Loucy (cell line): ENCODE measurements around the gene PDE9A.
"Not testable (repeated sequence)": the region's sequence is repeated elsewhere in the genome, so short reads cannot be mapped to it uniquely, and the experiment has no call there.

Experiments
- H2AFZ ChIP-seq: fragments of 200-600 bp; sonication (generic); 2 replicates; pipeline ENCODE4 v1.6.0; 2016; ENCODE audit warnings: antibody characterized with exemption, mild to moderate bottlenecking, low read length, moderate library complexity
- H3F3A ChIP-seq: fragments of 200-600 bp; 2 replicates; pipeline ENCODE4 v1.6.0; 2016; ENCODE audit warnings: antibody characterized with exemption, low read depth, mild to moderate bottlenecking
- H3K27me3 ChIP-seq: fragments of 200-600 bp; sonication (generic); 2 replicates; pipeline ENCODE4 v1.6.1; 2014; ENCODE audit warnings: low read length, mild to moderate bottlenecking; ENCODE audit not compliant: insufficient read depth, poor library complexity, severe bottlenecking
- H3K36me3 ChIP-seq: fragments of 200-600 bp; sonication (generic); 2 replicates; pipeline ENCODE4 v1.6.1; 2016; ENCODE audit warnings: low read length; ENCODE audit not compliant: insufficient read depth
- H3K4me1 ChIP-seq: fragments of 200-600 bp; sonication (generic); 2 replicates; pipeline ENCODE4 v1.5.1; 2014; ENCODE audit warnings: low read length, mild to moderate bottlenecking; ENCODE audit not compliant: insufficient read depth, poor library complexity, severe bottlenecking
- H3K4me2 ChIP-seq: fragments of 200-600 bp; sonication (generic); 2 replicates; pipeline ENCODE4 v1.6.0; 2014; ENCODE audit warnings: antibody characterized with exemption, low read length, low read depth, mild to moderate bottlenecking; ENCODE audit not compliant: poor library complexity, severe bottlenecking
- H3K4me3 ChIP-seq: fragments of 200-600 bp; sonication (generic); 2 replicates; pipeline ENCODE4 v1.5.1; 2014; ENCODE audit warnings: low read length, mild to moderate bottlenecking, mixed read lengths; ENCODE audit not compliant: poor library complexity, severe bottlenecking
- H3K79me2 ChIP-seq: fragments of 200-600 bp; sonication (generic); 2 replicates; pipeline ENCODE4 v1.6.1; 2014; ENCODE audit warnings: low read length; ENCODE audit not compliant: insufficient read depth
- H3K9ac ChIP-seq: fragments of 200-600 bp; sonication (generic); 2 replicates; pipeline ENCODE4 v1.6.0; 2014; ENCODE audit warnings: mild to moderate bottlenecking, low read depth, low read length, moderate library complexity; ENCODE audit not compliant: poor library complexity, severe bottlenecking
- H3K9me2 ChIP-seq: fragments of 200-600 bp; sonication (generic); replicated peaks from 2 replicates; pipeline ENCODE4 v1.6.1; 2016; ENCODE audit warnings: low read depth, low read length, mixed read lengths
- H3K9me3 ChIP-seq: fragments of 200-600 bp; sonication (generic); 2 replicates; pipeline ENCODE4 v1.6.1; 2014; ENCODE audit warnings: mild to moderate bottlenecking, antibody characterized with exemption, low read length, low read depth; ENCODE audit not compliant: insufficient read depth
- H4K20me1 ChIP-seq: fragments of 200-600 bp; sonication (generic); 2 replicates; pipeline ENCODE4 v1.6.0; 2014; ENCODE audit warnings: antibody characterized with exemption, low read length, mild to moderate bottlenecking; ENCODE audit not compliant: insufficient read depth, poor library complexity, severe bottlenecking
- EZH2phosphoT487 ChIP-seq: fragments of 200-600 bp; IDR thresholded peaks from 2 replicates; pipeline ENCODE4 v1.6.1; 2018; ENCODE audit warnings: antibody characterized with exemption, mild to moderate bottlenecking, moderate library complexity, borderline replicate concordance
- TF ChIP-seq, protein P1 (sequence below): fragments of 200-600 bp; sonication (generic); conservative IDR thresholded peaks from 2 replicates; pipeline ENCODE4 v1.5.1; 2014; ENCODE audit warnings: mild to moderate bottlenecking, antibody characterized with exemption, low read length

PDE9A gene

DNA sequence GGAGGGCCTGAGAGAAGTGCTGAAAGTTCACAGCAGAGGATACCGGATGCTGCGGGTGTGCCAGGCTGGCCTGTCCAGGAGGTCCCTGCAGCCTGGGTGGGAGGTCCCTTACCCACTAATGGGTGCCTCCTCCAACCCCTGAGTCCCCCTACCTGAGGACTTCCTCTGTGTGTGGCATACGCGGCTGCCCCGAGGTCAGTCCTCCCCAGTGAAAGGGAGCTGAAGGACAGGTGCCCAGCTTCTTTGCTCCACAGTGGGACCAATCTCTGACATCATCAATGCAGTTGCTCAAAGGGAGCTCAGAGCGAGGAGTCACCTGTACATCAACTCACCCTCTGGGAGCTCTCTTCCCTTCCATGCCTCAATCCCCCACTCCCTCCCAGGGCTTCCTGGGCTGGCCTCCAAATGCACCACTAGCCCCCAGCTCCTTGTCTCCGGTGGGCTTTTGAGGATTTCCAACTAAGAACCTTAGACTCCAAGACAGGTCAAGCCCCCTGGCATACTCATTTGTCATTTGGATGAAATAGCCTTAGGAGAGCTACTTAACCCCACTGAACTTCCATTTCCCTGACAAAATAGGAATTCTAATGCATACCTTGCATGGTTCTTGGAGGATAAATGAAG, 53.9 kb downstream of the PDE9A start:
- Histone ChIP-seq H3K36me3 (no peaks in the 10 kb centered on the region), H2AFZ (no peak overlapping the region), H4K20me1 (no peaks in the 10 kb centered on the region), H3K9ac (no peak overlapping the region), H3K9me2 (no peaks in the 10 kb centered on the region), H3F3A (no peaks in the 10 kb centered on the region), H3K9me3 (no peaks in the 10 kb centered on the region), H3K4me1 (peaks cover 12% of the 10 kb centered on the region), H3K27me3 (no peaks in the 10 kb centered on the region), H3K4me2 (no peak overlapping the region), H3K4me3 (no peak overlapping the region), H3K79me2 (no peaks in the 10 kb centered on the region)
- TF ChIP-seq, protein P1, sequence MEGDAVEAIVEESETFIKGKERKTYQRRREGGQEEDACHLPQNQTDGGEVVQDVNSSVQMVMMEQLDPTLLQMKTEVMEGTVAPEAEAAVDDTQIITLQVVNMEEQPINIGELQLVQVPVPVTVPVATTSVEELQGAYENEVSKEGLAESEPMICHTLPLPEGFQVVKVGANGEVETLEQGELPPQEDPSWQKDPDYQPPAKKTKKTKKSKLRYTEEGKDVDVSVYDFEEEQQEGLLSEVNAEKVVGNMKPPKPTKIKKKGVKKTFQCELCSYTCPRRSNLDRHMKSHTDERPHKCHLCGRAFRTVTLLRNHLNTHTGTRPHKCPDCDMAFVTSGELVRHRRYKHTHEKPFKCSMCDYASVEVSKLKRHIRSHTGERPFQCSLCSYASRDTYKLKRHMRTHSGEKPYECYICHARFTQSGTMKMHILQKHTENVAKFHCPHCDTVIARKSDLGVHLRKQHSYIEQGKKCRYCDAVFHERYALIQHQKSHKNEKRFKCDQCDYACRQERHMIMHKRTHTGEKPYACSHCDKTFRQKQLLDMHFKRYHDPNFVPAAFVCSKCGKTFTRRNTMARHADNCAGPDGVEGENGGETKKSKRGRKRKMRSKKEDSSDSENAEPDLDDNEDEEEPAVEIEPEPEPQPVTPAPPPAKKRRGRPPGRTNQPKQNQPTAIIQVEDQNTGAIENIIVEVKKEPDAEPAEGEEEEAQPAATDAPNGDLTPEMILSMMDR: no peak
- TF ChIP-seq EZH2phosphoT487: no peak

DNA sequence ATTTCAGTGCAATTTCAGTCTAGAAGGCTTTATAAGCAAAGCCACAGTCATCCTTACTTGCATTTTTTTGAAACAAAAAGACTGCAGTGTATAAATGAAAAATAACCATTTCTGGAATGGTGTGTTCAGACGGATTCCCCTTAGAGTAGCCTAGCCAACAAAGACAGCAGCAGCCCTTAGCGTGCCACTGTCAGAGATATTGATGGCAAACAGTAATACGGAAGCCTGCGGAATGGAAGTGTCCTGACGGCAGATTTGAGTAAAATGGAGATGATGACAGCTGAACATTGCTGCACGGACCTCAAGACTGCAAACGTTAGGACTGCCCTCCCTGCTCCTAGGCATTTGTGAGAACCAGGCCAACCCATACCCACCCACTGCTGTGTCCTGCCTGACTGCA, 54.7 kb downstream of the PDE9A start:
- Histone ChIP-seq H3K79me2 (no peaks in the 10 kb centered on the region), H3K9me2 (no peaks in the 10 kb centered on the region), H2AFZ (no peak overlapping the region), H3K9ac (no peak overlapping the region), H3K4me3 (no peak overlapping the region), H3K36me3 (no peaks in the 10 kb centered on the region), H3F3A (no peaks in the 10 kb centered on the region), H4K20me1 (no peaks in the 10 kb centered on the region), H3K9me3 (no peaks in the 10 kb centered on the region), H3K4me1 (peaks cover 12% of the 10 kb centered on the region), H3K27me3 (no peaks in the 10 kb centered on the region), H3K4me2 (no peak overlapping the region)
- TF ChIP-seq, protein P1: no peak
- no peak for TF ChIP-seq EZH2phosphoT487

DNA sequence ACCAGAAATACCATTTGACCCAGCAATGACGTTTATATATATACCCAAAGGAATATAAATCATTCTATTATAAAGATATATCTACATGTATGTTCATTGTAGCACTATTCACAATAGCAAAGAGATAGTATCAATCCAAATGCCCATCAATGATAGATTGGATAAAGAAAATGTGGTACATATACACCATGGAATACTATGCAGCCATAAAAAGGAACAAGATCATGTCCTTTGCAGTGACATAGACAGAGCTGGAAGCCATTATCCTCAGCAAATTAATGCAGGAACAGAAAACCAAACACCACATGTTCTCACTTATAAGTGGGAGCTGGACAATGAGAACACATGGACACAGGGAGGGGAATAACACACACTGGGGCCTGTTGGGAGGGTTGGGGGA, 55.5 kb downstream of the PDE9A start:
- not testable (repeated sequence) for H3K9me3 ChIP-seq, H3K79me2 ChIP-seq, H2AFZ ChIP-seq, H3K4me2 ChIP-seq, H3K4me3 ChIP-seq, H3K9me2 ChIP-seq, H4K20me1 ChIP-seq, H3K9ac ChIP-seq, H3F3A ChIP-seq, H3K36me3 ChIP-seq, H3K27me3 ChIP-seq, H3K4me1 ChIP-seq

DNA sequence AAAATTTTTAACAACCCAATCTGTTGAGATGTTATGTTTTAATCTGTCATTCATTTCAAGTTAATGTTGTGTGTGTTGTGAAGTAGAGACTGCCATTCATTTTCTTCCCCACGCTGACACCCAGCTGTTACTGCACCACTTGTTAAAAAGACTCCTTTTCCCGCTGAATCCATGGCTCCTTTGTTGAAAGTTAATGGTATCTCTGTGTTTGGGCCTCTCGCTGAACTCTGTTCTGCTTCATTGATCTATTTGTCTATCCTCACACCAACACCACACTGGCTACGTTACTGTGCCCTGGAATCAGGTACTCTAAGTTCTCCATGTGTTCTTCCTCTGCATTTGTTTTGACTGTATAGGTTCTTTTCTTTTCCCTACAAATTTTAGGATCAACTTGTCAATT, 58.2 kb downstream of the PDE9A start:
- TF ChIP-seq, protein P1: no peak
- TF ChIP-seq EZH2phosphoT487: no peak
- Histone ChIP-seq H4K20me1 (no peaks in the 10 kb centered on the region), H3K4me2 (no peak overlapping the region), H3K4me1 (no peaks in the 10 kb centered on the region), H2AFZ (no peak overlapping the region), H3K27me3 (no peaks in the 10 kb centered on the region), H3K79me2 (no peaks in the 10 kb centered on the region), H3K4me3 (no peak overlapping the region), H3K9me3 (no peaks in the 10 kb centered on the region), H3K9ac (no peak overlapping the region), H3K9me2 (no peaks in the 10 kb centered on the region), H3F3A (no peaks in the 10 kb centered on the region), H3K36me3 (no peaks in the 10 kb centered on the region)

DNA sequence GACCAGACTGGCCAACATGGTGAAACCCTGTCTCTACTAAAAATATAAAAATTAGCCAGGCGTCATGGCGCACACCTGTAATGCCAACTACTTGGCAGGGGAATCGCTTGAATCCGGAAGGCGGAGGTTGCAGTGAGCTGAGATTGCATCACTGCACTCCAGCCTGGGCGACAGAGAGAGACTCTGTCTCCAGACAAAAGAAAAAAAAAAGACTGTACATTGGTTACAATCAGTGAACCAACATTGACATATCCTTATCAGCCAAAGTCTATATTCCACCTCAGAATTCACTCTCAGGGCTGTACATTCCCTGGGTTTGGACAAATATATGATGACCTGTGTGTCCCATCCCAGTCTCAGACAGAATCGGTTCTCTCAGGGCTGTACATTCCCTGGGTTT, 62.0 kb downstream of the PDE9A start:
- not testable (repeated sequence) for H3K36me3 ChIP-seq, H3K79me2 ChIP-seq, H2AFZ ChIP-seq, H3K4me3 ChIP-seq, H3K27me3 ChIP-seq, H4K20me1 ChIP-seq, H3K4me2 ChIP-seq, H3K9ac ChIP-seq, H3K9me3 ChIP-seq, H3K4me1 ChIP-seq, H3K9me2 ChIP-seq, H3F3A ChIP-seq
